Tongue (tissue), 2 donors: ENCODE data around the gene C22orf23. TPM values are rescaled to one million over a fixed set of nuclear protein-coding genes. Genes with fewer than 3 reads are reported as not detected.
A peak's percentile ranks its signal among the peaks of the same experiment; 100 is the strongest.

Source experiments
- DNase-seq: peaks from one replicate; pipeline ENCODE4 v3.0.0-alpha.2; 2015
- total RNA-seq: library from RNA; depleted of rRNA; stranded (reverse); fragments of >200 nt; gene quantifications from one replicate; pipeline ENCODE4 v1.2.3, GENCODE V29; 2014

The C22orf23 gene
- not detected for total RNA-seq

GRCh38 chr22:37953437-37954179 lies at the start of gene C22orf23, which contains the start of gene POLR2F:
Gene C22orf23 (minus strand): TSS chr22:37953601. CDS start chr22:37953149, 452 bp downstream.
Gene POLR2F (plus strand): TSS chr22:37953699. CDS start chr22:37953788, 89 bp downstream.
- DNase-seq: peak; percentile 99

DNA sequence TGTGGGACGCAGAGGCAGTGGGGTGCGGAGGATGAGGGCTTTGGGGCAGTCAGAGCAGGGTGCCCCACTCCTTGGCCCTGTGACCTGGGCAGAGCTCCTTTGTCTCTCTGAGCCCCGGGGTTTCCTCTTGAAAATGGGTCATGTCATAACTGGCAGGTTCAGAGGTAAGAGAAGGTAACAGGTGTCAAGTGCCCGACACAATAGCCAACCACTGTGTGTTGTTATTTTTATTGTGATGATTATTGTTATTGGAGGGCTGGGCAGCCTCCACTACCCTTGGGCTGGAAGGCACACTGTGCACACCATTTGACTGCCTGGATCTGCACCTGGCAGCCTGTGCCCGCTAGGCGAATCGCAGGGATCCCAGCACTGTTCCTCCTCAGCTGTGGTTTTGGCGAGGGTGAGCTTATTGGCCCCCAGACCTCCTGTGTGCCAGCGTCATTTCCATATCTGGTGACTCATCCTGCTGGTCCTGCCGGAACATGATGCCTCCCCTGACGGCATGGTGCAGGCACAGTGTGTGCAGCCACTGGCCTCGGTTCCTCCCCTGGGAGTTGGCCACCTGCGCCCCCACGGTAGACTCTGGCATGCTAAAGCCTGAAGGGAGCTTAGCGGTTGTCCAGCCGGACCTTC lies 46.4 kb upstream of the C22orf23 start:
- peak; percentile 81 for DNase-seq

- no peak for DNase-seq
Measured at GRCh38 chr22:37999236-37999635, 45.8 kb upstream of the C22orf23 start.

- DNase-seq: peak; percentile 45
Measured at GRCh38 chr22:37998543-37998942, 45.1 kb upstream of the C22orf23 start.

DNA sequence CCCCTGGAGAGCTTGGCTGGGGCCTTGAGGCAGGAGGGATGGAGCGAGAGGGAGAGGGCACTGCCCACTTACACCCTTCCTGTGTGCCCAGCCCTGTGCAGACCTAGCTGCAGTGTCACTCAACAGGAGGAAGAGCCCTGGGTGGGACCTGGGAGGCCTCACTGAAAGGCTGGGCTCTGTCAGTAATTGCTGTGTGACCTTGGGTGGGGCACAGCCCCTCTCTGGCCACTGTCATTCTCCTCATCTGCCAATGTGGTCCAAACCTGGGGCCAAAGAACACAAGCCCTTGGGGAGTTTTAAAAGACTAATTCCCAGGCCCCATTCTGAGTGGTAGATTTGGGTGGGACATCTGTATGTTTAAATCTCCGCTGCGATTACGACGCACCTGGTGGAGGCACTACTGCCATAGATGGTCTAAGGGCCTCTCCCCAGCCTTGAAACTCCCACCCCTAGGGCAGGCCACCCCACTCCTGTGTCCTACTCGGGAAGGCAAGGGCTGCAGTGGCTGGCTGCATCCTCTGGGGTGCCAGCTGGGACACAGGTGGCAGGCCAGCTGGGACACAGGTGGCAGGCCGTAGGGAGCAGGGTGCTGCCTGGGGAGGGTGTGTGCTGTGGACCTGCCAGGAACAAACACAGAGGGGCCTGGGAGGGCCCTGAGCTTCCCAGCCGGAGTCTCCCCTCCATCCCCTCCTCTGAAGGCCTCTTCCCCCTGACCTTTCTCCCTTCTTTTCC lies 43.3 kb upstream of the C22orf23 start:
- DNase-seq: no peak

DNA sequence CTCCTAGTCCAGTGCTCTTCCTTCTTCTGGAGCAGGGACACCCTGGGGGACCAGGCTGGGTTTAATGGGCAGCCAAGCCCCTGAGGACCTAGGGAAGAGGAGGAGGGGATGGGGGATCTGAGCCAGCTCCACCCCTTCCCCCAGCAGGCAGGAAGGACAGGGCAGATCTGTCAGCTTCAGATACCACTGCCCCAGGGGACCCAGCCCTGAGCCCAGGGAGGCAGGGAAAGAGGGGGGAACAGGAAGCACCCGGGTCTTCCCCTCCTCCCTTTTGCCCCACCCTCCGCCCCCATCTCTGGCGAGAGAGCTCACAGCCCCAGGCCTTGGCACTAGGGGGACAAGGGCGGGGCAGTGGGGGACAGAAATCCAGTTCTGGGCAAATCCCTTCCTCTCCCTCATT lies 42.7 kb upstream of the C22orf23 start:
- DNase-seq: no peak

DNA sequence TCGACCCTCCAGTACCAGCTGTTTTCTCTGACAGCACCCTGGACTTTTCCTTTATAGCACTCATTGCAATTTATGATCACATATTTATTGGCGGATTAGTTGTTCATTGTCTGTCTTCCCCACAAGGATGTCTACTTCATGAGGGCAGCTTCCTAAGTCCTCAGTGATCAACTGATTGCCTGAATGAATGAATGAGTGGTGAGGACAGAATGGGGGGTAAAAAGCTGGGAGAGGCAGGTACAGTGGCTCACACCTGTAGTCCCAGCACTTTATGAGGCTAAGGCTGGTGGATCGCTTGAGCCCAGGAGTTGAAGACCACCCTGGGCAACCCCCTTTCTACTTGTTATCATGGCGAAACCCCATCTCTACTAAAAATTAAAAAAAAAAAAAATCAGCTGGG lies 42.1 kb upstream of the C22orf23 start:
- no peak for DNase-seq

DNA sequence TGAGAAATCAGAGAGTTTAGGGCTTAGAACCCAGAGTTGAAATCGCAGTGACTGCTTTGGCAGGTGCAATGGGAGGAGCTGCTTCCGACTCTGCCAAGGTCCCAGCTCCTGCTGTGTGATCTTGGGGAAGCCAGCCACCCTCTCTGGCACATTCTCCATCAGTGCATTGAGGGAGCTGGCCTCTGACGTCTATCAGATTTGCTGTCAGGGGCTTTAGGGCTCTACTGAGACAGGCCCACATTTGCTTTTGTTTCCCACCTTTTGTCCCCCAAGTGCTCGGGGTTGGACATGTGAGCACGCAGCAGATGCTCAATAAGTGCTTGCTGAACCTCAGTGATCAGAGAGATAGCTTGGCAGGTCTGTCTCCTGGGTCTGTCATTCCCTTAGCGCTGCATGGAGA lies 41.6 kb upstream of the C22orf23 start:
- no peak for DNase-seq

GRCh38 chr22:37994049-37994448 lies 40.6 kb upstream of the C22orf23 start:
- DNase-seq: no peak

- no peak for DNase-seq
Measured at GRCh38 chr22:37991731-37992442, 38.5 kb upstream of the C22orf23 start.

- DNase-seq: no peak
Measured at GRCh38 chr22:37990862-37991261, 37.5 kb upstream of the C22orf23 start.

DNA sequence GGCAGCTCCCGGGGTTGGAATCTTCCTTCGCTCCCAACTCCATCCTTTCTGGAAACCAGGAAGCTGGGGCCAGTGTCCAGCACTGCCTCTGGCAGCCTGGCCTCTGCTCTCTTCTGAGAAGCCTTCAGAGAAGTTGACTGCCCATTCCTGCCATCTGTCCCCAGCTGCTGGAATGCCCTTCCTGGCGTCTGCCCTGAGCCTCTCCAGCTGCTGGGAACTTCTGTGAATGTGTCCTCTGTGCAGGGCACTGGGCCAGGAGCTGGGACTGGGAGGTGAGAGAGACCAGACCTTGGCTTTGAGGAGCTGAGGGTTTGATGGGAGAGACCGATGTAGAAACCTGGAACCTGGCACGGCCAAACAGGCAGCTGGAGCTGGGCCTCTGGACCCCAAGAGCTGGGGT lies 36.9 kb upstream of the C22orf23 start:
- DNase-seq: peak; percentile 93

GRCh38 chr22:37989146-37990045 lies 36.0 kb upstream of the C22orf23 start:
- DNase-seq: no peak

GRCh38 chr22:37986371-37986770 lies 33.0 kb upstream of the C22orf23 start:
- no peak for DNase-seq

GRCh38 chr22:37985751-37986281 lies 32.4 kb upstream of the C22orf23 start:
- no peak for DNase-seq

- no peak for DNase-seq
Measured at GRCh38 chr22:37985050-37985585, 31.7 kb upstream of the C22orf23 start.

GRCh38 chr22:37983860-37984791 lies 30.7 kb upstream of the C22orf23 start, which contains the start of gene SOX10:
Gene SOX10 (minus strand): TSS chr22:37984555. CDS start chr22:37983784, 771 bp downstream.
- no peak for DNase-seq

DNA sequence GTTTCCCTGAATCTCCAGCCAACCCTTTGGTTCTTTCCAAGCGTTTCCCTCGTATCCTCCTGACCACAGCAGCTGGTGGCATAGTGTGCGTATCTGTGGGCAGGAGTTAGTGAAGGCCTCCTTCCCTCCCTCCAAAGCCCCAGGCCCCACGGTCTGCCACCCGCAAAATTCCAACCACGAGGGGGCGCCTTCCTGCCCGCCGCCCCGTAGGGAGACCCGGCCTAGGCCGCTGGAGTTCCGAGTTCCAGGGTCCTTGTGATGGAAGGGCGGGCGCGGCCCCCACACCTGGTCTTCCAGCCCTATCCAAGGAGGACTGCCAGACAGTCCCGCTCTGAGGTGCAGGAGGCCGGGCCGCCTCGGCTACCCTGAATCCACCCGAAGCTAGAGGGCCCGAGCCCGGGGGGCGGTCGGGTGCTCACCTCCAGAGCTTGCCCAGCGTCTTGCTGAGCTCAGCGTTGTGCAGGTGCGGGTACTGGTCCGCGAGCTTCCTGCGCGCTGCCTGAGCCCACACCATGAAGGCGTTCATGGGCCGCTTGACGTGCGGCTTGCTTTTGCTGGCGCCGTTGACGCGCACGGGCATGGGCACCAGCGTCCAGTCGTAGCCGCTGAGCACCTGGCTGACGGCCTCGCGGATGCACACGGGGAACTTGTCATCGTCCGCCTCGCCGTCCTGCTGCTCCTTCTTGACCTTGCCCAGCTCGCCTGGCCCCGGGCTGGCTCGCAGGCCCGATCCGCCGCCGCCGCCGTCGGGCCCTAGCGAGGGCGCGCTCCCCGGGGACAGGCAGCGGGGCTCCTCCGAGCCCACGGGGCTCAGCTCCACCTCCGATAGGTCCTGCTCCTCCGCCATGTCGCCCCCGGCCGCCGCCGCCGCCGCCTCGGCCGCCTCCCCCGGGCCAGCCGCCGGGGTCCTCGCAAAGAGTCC lies 29.8 kb upstream of the C22orf23 start:
- DNase-seq: no peak
